IPS-NIHi7 (cell line): ENCODE data around the gene CDH15.
A peak's percentile ranks its signal among the peaks of the same experiment; 100 is the strongest.
"Not testable (repeated sequence)": the region's sequence is repeated elsewhere in the genome, so short reads cannot be mapped to it uniquely, and the experiment has no call there.

Experiments
- DNase-seq: peaks from one replicate; pipeline ENCODE4 v3.0.0; 2012; ENCODE audit warnings: mixed read lengths; ENCODE audit errors: extremely low spot score

Gene CDH15

DNA sequence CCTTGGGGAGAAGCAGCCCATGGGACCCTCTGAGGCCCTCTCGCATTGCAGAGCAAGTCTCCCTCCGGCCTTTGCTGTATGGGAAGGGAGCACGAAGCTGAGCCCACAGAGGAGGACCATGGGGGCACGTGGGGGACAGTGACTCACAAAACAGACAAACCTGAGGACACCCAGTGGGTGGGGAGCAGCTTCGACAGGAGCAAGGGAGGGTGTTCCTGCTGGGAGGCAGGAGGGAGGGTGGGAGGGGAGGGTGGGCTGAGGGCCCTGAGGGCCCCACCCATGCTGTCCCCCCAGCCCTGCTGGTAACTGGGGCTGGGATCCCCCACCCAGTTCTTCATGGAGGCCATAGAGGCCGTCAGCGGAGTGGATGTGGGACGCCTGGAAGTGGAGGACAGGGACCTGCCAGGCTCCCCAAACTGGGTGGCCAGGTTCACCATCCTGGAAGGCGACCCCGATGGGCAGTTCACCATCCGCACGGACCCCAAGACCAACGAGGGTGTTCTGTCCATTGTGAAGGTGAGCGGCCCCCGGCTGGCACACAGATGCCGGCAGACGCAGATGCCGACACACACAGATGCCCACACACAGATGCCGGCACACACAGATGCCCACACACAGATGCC lies 16.3 kb downstream of the CDH15 start:
- DNase-seq, result no peak

- not testable (repeated sequence) for DNase-seq
Observed at GRCh38 chr16:89188471-89189357, 17.2 kb downstream of the CDH15 start.

DNA sequence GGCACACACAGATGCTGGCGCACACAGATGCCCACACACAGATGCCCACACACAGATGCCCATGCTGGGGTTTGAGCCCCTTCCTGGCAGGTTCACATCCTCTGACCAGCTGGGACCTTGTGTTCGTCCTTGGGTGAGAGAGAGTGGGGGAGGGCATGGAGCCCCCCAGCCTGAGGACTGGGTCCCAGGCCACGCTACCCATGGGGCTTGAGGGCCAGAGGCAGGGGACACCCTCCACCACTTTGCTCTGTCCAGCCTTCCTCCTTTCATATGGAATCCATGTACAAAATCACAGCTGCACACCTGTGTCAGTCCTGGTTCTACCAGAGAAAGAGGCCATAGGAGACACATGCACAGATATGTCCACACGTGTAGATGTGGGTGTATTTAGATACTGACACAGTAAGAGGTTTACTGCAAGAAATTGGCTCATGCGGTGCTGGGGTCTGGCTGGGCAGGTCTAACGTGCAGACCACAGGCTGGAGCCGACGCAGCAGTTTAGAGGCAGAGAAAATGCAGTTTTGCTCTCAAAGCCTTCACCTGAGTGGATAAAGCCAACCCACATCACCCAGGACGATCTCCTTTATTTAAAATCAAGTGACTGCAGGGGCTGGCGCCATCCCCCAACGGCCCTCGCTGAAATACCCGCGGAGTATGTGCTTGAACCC lies 17.9 kb downstream of the CDH15 start:
- no peak for DNase-seq

- no peak for DNase-seq
Observed at GRCh38 chr16:89190150-89190958, 18.8 kb downstream of the CDH15 start.

- DNase-seq, result no peak
Observed at GRCh38 chr16:89191033-89191900, 19.7 kb downstream of the CDH15 start.

DNA sequence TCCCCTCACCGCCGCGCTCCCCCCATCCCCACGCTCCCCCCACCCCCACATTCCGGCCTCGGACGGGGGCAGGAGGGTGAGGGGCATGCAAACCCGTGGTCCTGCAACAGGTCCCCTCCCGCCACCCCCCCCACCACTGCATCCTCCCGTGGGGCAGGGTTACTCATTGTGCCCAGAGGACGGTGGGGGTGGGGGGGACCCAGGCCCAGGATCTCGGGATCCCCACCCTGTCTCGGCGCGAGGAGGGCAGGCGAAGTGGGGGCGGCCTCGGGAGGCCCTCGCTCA lies 20.3 kb downstream of the CDH15 start:
- DNase-seq, result no peak

DNA sequence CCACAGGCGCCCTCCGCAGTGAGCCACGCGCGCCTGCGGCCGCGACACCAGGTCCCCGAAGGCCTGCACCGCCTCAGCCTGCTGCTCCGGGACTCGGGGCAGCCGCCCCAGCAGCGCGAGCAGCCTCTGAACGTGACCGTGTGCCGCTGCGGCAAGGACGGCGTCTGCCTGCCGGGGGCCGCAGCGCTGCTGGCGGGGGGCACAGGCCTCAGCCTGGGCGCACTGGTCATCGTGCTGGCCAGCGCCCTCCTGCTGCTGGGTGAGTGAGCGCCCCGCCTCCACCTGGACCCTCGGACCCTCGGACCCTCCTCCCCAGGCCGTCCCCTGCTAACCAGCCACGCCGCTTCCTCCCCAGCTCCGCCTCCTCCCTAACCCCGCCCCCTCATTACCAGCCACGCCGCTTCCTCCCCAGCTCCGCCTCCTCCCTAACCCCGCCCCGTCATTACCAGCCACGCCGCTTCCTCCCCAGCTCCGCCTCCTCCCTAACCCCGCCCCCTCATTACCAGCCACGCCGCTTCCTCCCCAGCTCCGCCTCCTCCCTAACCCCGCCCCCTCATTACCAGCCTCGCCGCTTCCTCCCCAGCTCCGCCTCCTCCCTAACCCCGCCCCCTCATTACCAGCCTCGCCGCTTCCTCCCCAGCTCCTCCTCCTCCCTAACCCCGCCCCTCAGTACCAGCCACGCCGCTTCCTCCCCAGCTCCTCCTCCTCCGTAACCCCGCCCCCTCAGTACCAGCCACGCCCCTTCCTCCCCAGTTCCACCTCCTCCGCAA lies 20.8 kb downstream of the CDH15 start:
- DNase-seq, result peak; percentile 72

GRCh38 chr16:89192956-89193575 lies 21.5 kb downstream of the CDH15 start:
- peak; percentile 93 for DNase-seq

DNA sequence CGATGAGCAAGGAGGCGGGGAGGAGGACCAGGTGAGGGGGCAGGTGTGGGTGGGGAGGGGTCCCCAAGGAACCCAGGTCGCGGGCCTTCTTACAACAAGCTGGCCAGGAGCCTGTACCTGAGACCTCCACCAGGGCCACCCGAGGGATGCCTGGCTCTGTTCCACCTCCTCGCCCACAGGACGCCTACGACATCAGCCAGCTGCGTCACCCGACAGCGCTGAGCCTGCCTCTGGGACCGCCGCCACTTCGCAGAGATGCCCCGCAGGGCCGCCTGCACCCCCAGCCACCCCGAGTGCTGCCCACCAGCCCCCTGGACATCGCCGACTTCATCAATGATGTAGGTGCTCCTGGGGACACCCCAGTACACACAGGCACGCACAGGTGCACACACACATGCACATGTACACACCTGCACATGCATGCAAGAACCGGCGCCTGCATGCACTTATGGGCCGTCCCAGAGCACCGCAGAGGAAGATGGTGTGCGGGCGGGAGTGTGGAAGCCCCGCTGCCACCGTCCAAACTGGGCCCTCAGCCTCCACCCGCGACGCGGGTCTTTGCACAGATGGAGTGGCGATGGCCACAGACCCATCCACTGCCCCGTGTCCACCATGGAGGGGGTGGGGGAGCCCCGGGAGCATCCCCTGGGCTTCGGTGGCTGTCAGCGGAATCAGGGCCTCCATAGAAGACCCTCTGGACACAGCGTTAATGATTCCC lies 22.2 kb downstream of the CDH15 start:
- DNase-seq, result no peak

GRCh38 chr16:89194340-89195311 lies 23.1 kb downstream of the CDH15 start:
- no peak for DNase-seq

DNA sequence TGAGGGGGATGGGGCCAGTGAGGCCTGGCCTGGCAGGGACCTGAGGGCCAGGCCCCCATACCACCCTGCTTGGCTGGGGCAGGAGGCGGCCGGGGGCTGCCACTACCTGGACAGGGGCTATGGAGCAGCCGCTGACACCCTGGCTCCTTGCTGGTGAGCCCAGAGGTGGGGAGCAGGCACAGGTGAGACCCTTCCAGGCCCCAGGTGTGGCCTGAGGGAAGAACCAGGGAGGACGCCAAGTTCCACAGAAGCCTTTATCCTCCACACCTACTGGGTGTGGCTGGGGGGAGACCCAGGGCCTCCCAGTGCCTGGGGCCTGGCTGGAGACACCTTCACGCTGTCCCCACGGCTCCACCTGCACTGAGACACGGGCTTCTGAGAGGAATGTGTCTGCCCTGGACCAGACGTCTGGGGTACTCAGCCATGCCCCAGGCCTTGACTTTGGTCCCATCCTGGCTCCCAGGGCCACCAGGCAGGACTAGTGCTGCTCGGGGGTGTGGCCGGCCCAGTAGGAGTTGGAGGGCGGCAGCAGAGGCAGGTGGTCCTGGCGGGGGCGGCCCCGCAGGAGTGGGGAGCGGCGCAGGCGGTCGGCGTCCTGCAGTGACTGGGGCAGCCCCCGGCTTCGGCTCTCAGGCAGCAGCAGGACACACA lies 24.1 kb downstream of the CDH15 start:
- DNase-seq, result no peak

DNA sequence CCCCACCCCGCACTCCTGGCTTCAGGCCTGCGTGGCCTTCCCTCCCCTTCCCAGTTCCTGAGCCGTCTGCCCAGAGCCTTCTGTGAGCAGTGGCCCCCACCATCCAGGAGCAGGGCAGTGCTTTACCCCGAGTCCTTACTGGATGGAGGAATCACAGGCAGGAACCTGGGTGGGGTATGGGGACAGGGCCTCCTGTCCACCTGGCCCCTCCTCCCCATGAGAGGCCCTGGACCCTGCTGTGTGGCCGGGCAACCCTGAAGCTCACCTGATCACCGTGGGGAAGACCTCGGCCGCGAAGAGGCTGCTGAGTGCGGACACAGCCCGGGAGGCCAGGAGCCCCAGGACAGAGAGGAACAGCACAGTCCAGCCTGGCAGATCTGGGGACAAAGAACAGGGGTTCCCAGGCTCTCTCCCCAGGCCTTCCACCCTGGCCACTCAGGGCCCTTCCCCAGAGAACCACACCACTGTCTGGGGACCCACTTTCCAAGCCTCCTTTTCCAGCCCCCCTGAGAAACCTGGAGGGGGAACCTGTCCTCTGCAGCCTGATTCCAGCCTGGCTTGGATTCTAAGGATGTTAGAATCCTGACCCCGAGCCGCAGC lies 25.6 kb downstream of the CDH15 start:
- DNase-seq, result no peak

GRCh38 chr16:89197633-89198416 lies 26.3 kb downstream of the CDH15 start:
- no peak for DNase-seq

DNA sequence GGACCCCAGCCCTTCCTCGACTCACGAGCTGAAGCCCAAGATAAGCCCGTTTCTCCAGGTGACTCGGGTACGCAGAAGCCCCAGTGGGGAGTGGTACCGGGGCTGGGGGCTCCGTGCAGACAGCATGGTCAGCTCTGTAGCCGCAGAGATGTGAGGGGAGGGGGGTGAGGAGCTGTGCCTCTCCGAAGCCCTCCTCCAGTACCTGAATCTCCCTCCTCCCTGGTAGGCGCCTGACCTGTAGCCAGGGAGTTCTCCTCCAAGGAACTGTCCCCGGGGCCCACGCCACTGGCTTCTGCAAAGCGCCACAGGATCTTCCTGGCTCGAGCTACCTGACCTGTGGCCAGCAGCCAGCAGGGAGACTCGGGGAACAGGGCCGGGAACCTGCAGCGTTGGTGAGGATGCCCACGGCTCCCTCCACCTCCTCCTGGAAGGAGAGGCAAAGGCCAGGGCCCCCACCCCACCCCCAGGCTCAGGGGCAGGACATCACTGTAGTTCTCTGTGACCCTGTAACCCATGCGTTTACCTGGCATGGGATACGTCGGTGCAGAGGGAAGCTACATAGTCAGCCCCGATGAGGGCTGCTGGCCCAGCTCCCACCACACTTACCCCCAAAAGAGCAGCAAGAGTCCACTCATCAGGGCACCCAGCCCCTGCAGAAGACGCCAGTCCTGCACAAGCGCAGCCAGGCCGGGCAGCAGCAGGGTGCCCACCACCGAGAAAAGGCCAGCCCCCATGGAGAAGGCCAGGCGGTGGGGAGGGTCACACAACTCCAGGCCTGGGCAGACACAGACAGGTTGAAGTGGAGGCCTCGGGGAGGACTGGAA lies 27.1 kb downstream of the CDH15 start:
- no peak for DNase-seq
